CD4-positive, alpha-beta T cell treated with Interleukin-4 for 1 hour (primary cell): ENCODE results near the gene NUP62.
A peak's percentile ranks its signal among the peaks of the same experiment; 100 is the strongest.

Experiments used
- DNase-seq, 2 donors: peaks; one replicate each; pipeline ENCODE4 v3.0.0-alpha.2; 2020 to 2022

NUP62 gene

DNA sequence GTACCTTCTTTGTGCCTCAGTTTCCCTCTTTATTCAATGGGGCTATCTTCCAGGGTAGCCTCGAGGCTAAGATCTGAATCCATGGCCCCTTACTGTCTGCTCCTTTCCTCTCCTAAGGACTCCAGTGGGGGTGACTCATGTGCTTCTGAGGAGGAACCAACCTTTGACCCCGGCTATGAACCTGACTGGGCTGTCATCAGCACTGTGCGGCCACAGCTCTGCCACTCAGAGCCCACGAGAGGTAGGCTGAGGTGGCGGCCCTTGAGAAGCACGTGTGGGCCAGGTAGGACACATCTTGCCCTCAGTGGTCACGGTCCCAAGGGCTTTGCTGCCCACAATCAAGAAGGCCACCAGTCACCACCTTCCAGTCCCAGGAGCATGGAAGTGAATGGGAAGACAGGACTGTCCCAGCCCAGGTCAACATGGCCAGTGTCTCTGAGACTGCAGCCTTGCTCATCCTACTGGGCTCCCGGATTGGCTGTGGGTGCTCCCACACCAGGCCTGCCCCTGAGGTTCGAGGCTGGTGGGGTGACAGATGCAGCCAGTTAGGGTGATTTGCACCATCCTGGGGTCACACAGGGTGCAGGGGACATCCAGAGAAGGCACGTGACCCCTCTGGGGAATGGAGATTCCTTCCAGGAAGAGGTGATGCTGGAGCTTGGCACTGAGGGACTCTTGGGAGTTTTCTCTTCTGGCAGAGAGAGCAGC, 49.0 kb downstream of the NUP62 start:
- DNase-seq, result no peak

DNA sequence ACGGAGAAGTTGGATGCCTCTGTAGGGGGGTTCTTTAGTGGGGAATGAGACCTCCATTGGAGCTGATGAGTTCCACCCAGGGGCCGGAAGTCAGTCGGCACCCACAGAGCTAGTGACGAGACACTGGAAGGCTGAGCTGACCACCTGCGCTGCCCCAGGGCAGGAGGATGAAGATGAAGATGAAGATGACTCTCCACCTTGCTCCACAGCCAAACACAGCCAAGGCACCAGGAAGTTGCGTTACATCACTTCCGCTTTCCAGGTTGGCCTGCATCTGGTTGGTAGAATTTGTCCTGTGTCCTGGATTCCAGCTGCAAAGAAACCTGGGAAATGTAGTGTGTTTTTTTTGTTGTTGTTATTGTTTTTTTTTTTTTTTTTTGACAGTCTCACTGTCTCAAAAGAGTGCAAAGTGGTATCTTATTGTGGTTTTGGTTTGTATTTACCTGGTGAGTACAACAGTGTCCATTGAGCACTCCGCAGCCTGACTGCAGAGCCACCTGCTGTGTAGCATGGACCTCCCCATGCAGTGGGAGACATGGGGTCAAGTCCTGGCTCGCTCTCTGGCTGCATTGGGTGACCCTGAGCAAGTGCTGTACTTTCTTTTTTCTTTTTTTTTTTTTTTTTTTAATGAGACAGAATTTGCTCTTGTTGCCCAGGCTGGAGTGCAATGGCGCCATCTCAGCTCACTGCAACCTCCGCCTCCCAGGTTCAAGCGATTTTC, 49.9 kb downstream of the NUP62 start:
- DNase-seq, result no peak

DNA sequence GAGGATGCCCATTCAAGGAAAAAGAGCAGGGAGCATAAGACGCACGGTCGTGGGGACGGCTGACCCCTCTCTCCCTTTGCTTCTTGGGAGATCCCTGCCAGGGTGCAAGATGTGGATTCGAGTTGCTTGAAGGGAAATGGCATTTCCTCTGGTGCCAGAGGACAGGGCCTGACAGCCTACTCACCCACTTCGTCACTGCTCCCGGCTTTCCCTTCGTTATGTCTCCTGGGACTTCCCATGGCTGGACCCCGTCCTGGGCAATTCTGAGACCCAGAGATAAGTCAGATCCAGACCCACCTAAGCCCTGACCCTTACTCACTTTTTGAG, 50.6 kb downstream of the NUP62 start:
- no peak for DNase-seq

DNA sequence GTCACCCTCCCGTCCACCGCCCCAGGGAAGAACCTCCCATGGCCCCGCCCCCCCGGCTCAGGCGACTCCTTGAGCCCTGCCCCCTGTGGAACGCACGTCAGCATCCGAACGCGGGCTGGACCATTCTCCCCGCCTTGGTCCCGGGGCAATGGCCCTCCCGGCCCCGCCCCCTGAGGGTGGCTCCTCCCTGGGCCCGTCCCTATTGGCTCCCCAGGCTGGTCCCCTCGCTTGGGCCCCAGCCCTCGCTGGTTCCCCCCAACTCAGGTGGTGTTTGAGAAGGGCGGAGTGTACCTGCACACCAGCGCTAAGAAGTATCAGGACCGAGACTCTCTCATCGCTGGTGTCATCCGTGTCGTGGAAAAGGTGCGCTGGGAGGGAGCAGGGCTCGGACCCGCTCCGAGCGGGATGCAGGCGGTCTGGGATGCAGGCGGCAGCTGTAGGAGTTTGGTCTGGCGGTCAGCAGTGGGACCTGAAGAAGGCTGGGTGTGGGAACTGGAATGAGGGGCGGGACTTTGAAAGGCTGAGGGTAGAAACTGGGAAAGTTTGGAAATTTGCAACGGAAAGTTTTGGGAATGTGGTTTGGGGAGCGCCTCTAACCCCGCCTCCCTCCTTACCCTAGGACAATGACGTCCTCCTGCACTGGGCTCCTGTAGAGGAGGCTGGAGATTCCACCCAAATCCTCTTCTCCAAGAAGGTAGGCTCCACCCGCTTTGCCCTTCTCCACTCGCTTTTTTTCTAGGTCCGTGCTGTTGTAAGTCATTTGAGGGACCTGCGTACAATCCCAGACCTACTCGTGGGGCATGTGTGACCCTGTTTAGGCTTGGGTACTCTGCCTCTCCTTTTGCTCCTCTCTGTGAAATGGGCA, 51.2 kb downstream of the NUP62 start:
- peak; percentile 98 to 99 for DNase-seq

DNA sequence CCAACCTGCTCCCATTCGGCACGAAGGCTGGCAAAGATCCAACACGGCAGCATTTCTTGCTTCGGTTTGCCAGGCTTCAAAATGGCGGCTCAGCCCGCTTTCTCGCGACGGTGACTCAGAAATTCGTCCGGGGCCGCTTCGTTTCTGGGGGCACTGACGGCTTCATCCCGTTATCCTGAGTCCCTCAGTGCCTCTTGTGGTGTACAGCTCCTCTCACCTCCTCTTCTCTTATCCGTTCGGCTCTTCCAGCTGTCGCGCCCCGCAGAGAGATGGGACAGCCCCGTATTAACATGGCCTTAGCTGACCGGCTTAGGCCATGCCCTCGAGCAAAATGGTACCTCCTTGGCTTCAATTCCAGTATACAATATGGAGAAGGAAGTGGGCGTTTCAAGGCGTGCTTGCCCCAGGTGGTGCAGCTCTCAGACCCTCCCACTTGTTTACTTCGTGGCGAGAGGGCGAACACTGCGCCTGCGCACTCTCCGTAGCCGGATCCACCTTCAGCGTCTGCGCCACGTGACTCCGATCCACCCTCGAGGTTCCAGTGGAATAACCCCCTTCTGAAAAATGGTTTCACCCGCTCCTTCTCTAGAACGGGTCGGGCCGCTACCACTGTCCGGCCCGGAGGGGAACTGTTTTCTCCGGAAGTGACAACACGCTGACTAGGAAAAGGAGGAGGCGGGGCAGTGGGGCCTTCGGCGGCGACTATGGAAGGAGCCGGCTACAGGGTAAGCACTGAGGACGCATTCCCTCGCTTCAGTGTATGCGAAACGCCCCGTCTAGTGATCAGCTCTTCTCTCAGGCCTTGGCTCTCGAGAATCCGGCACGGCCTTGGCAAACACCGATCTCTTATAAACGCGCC, 52.1 kb downstream of the NUP62 start, which contains the start of the genes AKT1S1 and TBC1D17:
TSS of gene AKT1S1 (minus strand) at position 336 of the 859 bp plus-strand sequence. CDS start 4,060 bp downstream, outside the sequence.
TSS of gene TBC1D17 (plus strand) at position 683 of the 859 bp plus-strand sequence. CDS start at position 705, 22 bp downstream.
- DNase-seq, result peak; percentile 100

DNA sequence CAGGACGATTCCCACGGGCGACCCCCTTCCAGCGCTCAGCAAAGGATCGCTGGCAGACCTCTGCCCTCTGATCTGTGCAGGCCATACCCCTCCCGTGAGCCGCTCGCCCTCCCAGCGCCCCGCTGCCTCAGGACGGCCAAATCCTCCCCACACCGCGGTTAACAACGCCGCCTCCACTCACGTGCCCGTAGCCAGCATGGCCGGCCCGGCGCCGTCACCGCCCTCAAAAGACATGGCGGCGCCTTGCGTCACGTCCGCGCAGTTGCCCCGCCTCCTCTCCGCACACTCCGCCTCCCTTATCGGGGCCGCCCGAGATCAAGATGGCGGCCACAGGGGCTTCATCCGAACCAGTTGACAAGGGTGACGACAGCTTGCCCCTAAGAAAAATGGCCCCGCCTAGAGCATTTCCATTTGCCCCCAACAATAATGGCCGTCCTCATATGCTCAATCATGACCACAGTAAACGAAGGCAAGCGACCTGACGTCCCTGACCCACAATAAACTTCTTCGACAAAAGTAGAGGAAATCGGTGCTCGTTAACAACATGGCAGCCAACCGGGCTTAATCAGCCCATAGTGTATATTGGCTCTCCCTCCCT, 52.8 kb downstream of the NUP62 start:
- peak; percentile 99 for DNase-seq

DNA sequence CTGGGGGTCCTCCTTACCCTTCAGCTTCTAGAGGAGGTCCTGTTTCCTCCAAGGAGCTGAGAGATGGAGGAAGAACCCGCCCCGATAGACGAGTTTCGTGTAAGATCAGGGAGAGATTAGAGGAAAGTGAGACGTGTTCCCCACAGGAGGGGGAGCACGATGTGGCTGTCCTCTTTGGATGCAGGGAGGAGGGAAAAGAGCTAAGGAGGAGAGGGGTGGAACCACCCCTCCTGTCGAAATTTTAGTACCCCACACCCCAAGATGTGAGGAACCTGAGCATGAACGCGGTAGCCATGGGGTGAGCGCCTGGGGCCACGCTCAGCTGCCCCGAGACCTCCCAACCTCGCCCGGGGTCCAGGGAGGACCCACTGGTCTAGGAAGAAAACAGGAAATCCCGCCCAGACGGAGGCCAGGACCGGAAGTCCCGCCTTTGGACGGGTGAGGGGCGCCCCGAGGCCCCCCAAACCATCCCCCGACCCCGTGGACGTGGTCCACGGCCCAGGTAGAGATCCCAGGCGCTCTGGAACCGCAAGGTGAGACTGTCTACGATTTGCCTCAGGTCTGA, 53.4 kb downstream of the NUP62 start:
- DNase-seq, result peak; percentile 64 to 67

DNA sequence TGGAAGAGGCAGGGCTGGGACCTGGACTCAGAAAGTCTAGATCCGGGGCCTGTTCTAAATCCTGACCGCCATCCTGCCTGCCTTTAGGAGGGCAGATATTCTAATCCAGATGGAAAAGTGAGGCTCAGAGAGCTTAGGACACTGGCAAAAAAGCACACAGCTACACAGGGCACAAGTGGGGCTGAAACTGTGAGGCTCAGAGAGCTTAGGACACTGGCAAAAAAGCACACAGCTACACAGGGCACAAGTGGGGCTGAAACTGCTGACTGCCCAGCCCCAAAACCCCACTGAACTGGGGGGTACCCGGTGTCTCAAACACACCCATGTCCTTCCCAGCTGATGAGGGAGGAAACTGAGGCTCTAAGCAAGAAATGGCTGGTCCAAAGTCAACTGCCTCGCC, 54.1 kb downstream of the NUP62 start:
- no peak for DNase-seq

DNA sequence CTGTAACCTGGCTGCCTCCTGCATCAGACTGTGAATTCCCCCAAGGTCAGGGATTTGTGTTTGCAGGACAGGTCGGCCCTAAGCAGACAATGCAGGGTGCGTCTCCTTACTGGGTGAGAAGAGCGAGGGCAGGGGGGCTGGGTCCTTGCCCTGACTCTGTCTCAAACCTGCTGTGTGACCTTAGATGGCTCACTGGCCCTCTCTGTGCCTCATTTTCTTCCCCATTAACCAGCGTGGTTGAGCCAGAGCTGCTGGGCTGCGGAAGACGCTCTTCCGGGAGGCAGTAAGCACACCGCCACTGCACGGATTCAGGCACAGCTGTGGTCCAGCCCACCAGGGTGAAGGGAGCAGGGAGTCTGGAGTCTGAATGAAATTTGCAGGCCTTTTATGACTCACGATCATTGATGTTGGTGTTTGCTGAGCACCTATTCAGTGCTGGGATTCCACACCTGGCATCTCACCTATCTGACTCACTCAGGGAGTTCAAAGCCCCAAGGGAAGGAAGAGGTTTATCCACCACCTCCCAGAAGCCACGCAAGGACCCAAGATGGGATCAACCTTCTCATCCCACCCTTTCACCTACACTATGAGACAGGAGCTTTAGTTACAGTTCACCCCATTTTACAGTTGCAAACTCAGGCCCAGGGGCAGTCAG, 54.7 kb downstream of the NUP62 start:
- DNase-seq, result no peak

DNA sequence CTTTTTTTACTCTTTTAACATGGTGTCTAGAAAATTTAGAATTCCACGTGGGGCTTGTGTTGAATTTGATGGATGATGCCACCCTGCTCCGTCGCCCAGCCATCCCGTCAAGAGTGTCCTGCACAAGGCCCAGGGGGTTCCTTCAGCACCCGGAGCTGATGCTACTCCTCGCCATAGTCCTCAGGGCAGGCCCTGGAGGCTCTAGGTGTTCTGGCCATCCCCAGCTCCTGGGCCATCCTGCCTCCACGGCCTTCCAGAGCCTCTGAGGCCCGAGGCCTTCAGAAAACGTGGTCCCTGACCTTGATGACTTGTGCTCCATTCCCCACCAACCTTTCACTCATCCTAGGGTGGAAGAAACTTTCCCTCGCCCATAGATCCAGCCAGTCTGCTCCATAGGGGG, 55.5 kb downstream of the NUP62 start:
- DNase-seq, result no peak

DNA sequence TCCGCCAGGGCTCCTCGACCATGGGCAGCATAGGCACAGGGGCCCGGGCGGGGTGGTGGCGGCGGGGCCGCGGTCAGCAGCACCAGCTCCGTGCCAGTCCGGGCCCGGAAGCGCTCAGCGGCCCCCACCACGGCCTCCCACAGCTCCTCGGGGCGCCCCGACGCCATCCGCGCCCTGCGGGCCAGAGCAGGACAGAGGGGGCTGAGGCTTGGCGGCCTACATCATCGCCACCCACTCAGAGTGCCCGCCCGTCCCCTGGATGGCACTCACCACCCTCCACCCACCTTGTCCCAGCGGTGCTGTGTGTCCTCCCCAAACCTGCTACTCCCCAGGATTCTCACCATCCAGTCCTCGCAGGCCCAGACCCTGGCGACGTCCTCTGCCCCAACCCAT, 56.2 kb downstream of the NUP62 start:
- DNase-seq, result no peak

DNA sequence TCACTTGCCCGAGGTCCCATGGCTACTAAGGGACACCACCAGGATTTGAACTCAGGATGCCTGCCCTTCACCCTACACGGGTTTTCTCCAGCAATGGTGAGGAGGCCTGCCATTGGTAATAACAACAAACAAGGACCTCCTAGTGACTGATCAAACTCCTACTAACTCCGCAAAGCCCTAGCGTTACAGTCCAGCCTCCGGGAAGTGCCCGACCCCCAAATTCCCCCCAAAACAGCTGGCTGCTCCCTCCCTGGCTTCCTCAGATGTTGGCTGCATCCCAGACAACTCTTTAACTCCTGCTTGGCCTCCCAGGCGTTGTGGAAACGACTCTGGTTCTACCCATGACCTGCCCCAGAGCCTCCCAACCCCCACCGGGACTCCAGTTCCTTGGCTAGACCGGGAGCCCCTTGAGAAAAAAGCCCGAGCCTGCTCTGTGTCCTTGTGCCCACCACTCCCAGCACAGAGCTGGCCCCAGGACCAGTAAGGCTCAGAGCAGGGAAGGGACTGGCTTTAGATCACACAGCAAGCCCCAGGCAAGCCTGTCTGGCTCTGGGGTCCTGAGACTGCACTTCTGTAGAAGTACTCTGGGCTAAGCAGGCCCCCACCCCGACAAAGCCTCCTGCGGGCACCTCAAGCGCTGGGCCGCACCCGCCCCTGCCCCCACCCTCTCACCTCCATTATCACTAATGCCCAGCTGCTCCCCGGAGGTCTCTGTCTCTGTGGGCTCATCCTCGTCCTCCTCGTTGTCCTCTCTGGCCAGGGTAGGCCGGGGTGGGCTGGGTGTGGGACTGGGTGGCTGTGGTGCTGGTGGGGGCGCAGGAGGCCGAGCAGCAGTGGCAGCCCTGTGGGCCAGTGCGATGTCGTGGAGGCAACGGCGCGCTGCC, 56.8 kb downstream of the NUP62 start:
- no peak for DNase-seq

DNA sequence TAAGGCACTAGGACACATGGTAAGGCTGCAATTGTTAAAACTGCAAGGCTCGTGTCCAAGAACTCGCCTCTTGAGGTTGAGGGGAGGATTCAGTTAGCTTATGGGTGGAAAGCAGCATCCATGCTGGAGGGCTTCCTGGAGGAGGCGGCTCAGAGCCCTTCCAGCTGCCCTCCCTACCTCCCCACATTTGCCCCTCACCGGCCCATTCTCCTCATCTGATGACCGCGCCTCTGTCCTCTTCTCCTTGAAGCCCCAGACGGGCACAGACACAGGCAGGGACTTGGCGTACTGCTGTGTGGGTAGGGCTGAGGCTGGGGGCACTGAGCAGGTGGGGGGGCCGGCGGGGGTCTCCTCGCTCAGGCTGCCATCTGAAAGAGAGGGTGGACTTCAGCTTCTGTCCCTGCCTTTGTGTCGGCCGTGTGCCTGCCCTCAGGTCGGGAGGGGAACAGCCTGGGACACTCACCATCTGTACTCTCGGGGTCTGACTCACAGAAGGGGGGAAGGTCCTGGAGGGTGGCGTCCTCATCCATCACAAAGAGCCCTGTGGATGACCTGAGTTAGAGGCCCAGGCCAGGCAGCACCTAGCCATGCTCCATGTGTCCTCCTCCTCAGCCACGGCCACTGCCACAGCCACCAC, 57.8 kb downstream of the NUP62 start:
- no peak for DNase-seq

DNA sequence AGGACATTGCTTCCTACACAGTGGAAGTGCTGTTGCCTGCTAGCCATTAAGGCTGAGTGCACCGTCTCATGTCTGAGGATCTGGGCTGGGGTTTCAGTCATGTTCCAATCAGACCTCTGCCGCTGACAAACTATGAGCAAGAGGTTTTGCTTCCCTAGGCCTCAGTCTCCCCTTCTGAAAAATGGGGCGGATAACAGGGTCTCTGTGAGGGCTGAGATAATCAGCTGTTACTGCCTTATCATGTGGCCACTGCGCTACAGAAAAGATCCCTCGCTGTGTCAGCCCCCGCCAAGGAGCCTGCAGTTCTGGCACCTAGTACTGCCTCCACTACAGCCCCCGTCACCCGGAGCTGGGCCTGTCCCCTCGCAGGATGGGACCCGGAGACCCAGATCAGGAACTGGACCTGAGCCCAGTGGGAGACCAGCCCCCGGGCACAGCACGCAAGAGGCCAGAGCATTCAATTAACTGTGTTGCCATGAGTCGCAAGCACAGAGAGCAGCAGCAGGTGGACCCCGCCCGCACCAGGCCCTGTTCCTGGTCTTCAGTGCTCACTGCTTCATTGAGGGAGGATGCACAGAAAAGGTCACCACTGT, 58.9 kb downstream of the NUP62 start:
- DNase-seq, result no peak

DNA sequence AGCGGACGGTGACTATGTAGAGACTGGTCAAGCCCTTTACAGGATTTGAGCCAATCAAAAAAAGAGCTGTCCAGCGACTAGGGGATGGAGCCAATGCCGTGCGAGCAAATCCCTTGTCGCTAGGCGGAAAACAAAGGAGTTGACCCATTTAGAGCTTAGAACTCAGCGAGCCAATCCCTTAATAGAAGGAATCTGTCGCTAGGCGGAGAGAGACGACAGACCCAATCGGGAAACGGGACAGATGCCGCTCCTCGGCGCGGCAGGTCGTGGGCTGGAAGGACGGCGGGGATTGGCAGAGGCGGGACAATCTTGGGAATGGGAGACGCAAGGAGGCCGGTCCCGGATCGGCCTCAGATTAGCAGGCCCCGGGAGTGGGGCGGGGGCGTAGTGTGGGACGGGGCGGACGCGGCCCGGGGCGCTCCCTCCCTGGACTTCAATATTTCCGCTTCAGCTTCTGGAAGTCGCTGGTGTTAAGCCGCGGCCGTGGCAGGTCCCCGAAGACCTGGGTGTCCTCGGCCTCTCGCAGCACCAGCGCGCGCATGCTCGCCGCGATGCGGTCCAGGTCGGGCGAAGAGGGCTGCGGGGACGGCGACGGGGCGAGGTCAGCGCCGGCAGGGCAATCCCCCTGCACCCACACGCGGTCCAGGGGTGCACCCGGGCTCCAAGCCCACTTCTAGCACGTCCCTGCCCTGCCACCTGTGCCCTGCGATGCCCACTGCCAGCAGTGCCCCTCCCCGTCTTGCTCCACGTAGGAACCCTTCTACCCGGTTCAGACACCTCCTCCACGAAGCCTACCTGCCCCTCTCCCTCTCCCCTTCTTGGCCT, 59.6 kb downstream of the NUP62 start:
- DNase-seq, result peak; percentile 98 to 99

DNA sequence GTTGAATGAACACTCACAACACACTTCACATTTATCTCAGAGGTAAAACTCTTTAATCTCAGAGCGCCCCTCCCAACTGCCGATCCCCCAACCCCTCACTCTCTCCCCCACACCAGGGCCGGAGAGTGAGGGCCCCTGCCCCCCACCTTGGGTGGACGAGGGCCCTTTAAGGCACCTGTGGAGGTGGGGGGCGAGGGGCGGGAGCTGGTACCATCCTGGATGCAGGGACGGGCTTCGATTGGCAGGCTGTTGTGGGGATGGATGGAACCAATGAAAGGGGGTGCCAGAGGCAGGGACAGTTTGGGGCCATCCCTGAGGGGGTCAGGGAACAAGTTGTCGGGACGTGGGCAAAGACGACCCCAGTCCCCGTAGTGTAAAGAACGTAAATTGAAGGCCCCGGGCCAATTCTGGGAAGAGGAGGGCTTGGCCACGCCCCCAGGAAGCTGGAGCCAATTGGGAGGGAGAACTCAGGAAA, 60.3 kb downstream of the NUP62 start:
- no peak for DNase-seq

DNA sequence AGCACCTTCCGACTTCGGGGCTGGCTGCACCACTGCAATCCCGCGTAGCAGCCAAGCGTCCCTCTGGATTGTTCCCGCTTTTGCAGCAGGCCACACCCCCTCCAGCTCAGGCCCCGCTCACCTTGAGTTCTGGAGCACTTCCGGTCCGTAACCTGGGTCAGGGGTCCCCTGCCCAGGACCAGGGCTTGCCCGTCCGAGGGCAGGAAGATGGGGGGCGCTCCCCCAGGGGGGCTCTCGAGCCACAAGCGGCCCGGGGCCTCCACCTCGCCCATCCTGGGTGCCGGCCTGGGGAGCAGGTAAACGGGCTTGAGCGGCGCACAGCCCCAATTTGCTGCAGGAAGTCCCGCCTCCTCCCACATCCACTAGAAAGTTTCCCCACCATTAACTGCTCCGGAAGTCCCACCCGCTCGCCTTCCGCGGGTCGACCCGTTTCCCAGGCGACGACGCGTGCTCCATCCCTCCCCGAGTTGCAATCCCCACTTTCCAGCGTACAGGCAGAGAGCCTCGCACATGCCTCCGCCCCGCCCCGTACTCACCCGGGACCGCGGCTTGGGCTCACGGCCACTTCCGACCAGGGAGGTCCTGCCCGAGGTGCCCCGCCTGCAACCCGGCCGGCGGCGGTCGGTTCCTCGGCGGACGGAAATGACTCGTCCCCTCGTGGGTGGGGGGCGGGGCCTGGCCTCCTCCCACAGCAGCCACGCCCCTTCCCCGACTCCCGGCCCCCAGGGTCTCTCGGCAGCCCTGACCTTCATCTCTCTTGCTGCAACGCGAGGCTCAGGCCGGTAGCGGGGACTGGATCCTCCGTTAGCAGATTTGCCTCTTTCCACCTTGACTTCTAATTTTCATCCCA, 62.1 kb downstream of the NUP62 start, which contains the start of gene PNKP:
TSS of gene PNKP (minus strand) at position 644 of the 850 bp plus-strand sequence. CDS start at position 272, 372 bp downstream.
- peak; percentile 88 to 90 for DNase-seq
